ENCODE data around the gene SEC14L5.
A peak's percentile ranks its signal among the peaks of the same experiment; 100 is the strongest.

The SEC14L5 gene

DNA sequence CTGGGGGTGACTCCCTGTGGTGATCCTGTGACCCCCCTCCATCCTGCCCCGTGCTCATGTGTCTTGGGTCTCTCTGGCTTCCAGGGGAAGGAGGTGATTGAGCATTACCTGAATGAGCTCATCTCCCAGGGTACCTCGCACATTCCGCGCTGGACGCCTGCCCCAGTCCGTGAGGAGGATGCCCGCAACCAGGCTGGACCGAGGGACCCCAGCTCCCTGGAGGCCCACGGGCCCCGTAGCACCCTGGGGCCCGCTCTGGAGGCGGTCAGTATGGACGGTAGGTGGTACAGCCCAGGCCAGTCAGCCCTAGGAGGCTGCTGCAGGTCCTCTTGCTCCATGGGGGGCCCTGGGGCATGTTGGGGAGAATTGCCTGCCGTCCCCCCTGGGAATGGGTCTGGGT lies 33.6 kb downstream of the SEC14L5 start:
- CTCF ChIA-PET, result interaction anchor here (0.6 kb wide), 2 partner anchors 355 to 588 kb away, joined by 3 read pairs; no protein-coding TSS in a partner anchor
- Histone ChIP-seq H3K27ac (ENCODE audit: extremely low read depth, low read depth, low read length) (no peak overlapping the region), H3K9me3 (ENCODE audit: control insufficient read depth, insufficient read depth, low read depth, low read length) (no peaks in the 10 kb centered on the region), H3K4me3 (ENCODE audit: low read depth, low read length) (no peak overlapping the region), H3K4me1 (ENCODE audit: control insufficient read depth, insufficient read depth, low read length) (no peaks in the 10 kb centered on the region), H3K36me3 (ENCODE audit: control insufficient read depth in 2 of 2, insufficient read depth in 1 of 2, low read length in 2 of 2) (no peaks in the 10 kb centered on the region)
- POLR2A ChIA-PET, result no interaction called here
- no peak for TF ChIP-seq ZNF560 (tag by site-specific recombination; IDR thresholded peaks at IDR 0.05; ENCODE audit: borderline replicate concordance)
- no peak for TF ChIP-seq MZF1 (tag by site-specific recombination; IDR thresholded peaks at IDR 0.05; ENCODE audit: borderline replicate concordance)
- no peak for TF ChIP-seq ZNF302 (tag by site-specific recombination; IDR thresholded peaks at IDR 0.05; ENCODE audit: low read depth)

DNA sequence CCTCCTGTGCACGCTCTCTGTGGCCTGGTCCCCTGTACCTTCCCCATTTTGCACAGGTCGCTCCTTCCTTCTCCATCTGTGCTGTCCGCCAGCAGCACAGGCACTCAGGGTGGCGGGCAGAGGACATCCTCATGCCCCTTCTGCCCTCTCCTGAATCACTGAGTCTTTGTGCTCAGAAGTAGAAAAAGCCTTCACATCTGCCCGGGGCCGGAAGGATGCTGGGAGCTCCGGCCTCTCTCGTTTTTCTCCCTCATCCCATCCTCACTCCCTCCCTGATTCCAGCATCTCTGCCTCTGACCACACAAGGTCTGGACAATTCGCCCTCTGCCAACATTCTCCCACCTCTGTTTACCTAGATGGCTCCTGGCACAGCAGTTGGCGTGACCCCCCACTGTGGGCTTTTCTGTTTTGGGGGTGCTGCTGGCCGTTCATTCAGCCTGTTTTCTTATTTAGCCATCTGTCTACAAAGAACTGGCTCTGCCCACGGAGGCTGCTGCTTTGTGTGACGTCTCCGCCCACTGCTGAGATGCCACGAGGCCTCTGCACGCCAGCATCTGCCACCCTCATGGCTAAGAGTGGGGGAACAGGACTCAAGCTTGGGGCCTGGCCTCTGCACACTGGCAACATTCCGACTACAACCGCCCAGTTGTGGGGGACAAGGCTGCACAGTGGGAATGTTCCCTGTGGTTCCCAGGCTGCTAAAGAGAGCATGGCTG lies 36.7 kb downstream of the SEC14L5 start:
- ChIA-PET CTCF (interaction anchor here (0.6 kb wide), 1 partner anchor 9 kb away, joined by 5 read pairs; no protein-coding TSS in a partner anchor), POLR2A (interaction anchor here (0.7 kb wide), 1 partner anchor 364 kb away, joined by 3 read pairs; no protein-coding TSS in a partner anchor)
- no peaks in the 10 kb centered on the region for H3K9me3 ChIP-seq (ENCODE audit: control insufficient read depth, insufficient read depth, low read depth, low read length)
- TF ChIP-seq ZFHX2 (tag by site-specific recombination; conservative IDR thresholded peaks at IDR 0.05) (peak; percentile 52), ZNF549 (tag by site-specific recombination; IDR thresholded peaks at IDR 0.05) (no peak)
- no peak overlapping the region for H3K27ac ChIP-seq (ENCODE audit: extremely low read depth, low read depth, low read length)
- H3K36me3 ChIP-seq (ENCODE audit: control insufficient read depth in 2 of 2, insufficient read depth in 1 of 2, low read length in 2 of 2), result no peaks in the 10 kb centered on the region
- no peak overlapping the region for H3K4me3 ChIP-seq (ENCODE audit: low read depth, low read length)
- no peaks in the 10 kb centered on the region for H3K4me1 ChIP-seq (ENCODE audit: control insufficient read depth, insufficient read depth, low read length)

- TF ChIP-seq ZNF391 (tag by site-specific recombination; IDR thresholded peaks at IDR 0.05; ENCODE audit: borderline replicate concordance, low read depth), result no peak
- no peak overlapping the region for H3K27ac ChIP-seq (ENCODE audit: extremely low read depth, low read depth, low read length)
- ChIA-PET CTCF (no interaction called here), POLR2A (no interaction called here)
- no peaks in the 10 kb centered on the region for H3K9me3 ChIP-seq (ENCODE audit: control insufficient read depth, insufficient read depth, low read depth, low read length)
- no peaks in the 10 kb centered on the region for H3K36me3 ChIP-seq (ENCODE audit: control insufficient read depth in 2 of 2, insufficient read depth in 1 of 2, low read length in 2 of 2)
- H3K4me3 ChIP-seq (ENCODE audit: low read depth, low read length), result no peak overlapping the region
- no peaks in the 10 kb centered on the region for H3K4me1 ChIP-seq (ENCODE audit: control insufficient read depth, insufficient read depth, low read length)
Measured at GRCh38 chr16:5000573-5001001, 42.5 kb downstream of the SEC14L5 start.

DNA sequence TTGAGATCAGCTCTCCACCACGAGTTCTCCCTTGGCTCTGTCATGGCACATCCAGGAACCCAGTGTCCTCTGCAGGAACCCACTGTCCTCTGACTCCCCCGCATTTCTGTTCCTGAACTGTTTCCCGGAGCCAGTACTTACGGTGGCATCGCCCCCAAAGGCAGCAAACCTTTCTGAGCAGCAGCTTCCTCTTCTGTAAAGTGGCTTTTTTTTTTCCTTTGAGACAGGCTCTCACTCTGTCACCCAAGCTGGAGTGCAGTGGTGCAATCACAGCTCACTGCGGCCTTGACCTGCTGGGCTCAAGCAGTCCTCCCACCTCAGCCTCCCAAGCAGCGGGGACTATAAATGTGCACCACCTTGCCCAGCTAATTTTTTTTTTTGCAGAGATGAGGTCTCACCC lies 43.4 kb downstream of the SEC14L5 start:
- Histone ChIP-seq H3K4me3 (ENCODE audit: low read depth, low read length) (no peak overlapping the region), H3K27ac (ENCODE audit: extremely low read depth, low read depth, low read length) (no peak overlapping the region), H3K36me3 (ENCODE audit: control insufficient read depth in 2 of 2, insufficient read depth in 1 of 2, low read length in 2 of 2) (no peaks in the 10 kb centered on the region), H3K9me3 (ENCODE audit: control insufficient read depth, insufficient read depth, low read depth, low read length) (no peaks in the 10 kb centered on the region), H3K4me1 (ENCODE audit: control insufficient read depth, insufficient read depth, low read length) (no peaks in the 10 kb centered on the region)
- no peak for TF ChIP-seq ZNF707 (tag by site-specific recombination; IDR thresholded peaks at IDR 0.05)
- TF ChIP-seq ZBTB17 (tag by site-specific recombination; IDR thresholded peaks at IDR 0.05), result no peak
- TF ChIP-seq ZNF747 (tag by site-specific recombination; IDR thresholded peaks at IDR 0.05), result no peak
- no peak for TF ChIP-seq MYNN (tag by site-specific recombination; IDR thresholded peaks at IDR 0.05; ENCODE audit: borderline replicate concordance)
- ChIA-PET POLR2A (interaction anchor here (0.7 kb wide), 1 partner anchor 236 kb away, joined by 11 read pairs; no protein-coding TSS in a partner anchor), CTCF (no interaction called here)

GRCh38 chr16:5001986-5002385 lies 43.9 kb downstream of the SEC14L5 start:
- H3K4me1 ChIP-seq (ENCODE audit: control insufficient read depth, insufficient read depth, low read length), result no peaks in the 10 kb centered on the region
- H3K27ac ChIP-seq (ENCODE audit: extremely low read depth, low read depth, low read length), result no peak overlapping the region
- H3K4me3 ChIP-seq (ENCODE audit: low read depth, low read length), result no peak overlapping the region
- H3K9me3 ChIP-seq (ENCODE audit: control insufficient read depth, insufficient read depth, low read depth, low read length), result no peaks in the 10 kb centered on the region
- no peak for TF ChIP-seq ZNF23 (tag by site-specific recombination; IDR thresholded peaks at IDR 0.05; ENCODE audit: borderline replicate concordance)
- TF ChIP-seq SCRT2 (tag by site-specific recombination; IDR thresholded peaks at IDR 0.05), result no peak
- TF ChIP-seq ZNF394 (tag by site-specific recombination; IDR thresholded peaks at IDR 0.05; ENCODE audit: borderline replicate concordance), result no peak
- no peak for TF ChIP-seq ZNF560 (tag by site-specific recombination; IDR thresholded peaks at IDR 0.05; ENCODE audit: borderline replicate concordance)
- no peak for TF ChIP-seq SP3 (tag by site-specific recombination; IDR thresholded peaks at IDR 0.05)
- no peak for TF ChIP-seq ZNF221 (tag by site-specific recombination; IDR thresholded peaks at IDR 0.05; ENCODE audit: borderline replicate concordance)
- no peak for TF ChIP-seq ZNF785 (tag by site-specific recombination; IDR thresholded peaks at IDR 0.05)
- TF ChIP-seq ZNF837 (tag by site-specific recombination; IDR thresholded peaks at IDR 0.05), result no peak
- TF ChIP-seq, protein P1, sequence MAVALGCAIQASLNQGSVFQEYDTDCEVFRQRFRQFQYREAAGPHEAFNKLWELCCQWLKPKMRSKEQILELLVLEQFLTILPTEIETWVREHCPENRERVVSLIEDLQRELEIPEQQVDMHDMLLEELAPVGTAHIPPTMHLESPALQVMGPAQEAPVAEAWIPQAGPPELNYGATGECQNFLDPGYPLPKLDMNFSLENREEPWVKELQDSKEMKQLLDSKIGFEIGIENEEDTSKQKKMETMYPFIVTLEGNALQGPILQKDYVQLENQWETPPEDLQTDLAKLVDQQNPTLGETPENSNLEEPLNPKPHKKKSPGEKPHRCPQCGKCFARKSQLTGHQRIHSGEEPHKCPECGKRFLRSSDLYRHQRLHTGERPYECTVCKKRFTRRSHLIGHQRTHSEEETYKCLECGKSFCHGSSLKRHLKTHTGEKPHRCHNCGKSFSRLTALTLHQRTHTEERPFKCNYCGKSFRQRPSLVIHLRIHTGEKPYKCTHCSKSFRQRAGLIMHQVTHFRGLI (tag by site-specific recombination; IDR thresholded peaks at IDR 0.05), result no peak
- TF ChIP-seq ZSCAN30 (tag by site-specific recombination; IDR thresholded peaks at IDR 0.05), result no peak
- TF ChIP-seq, protein P2, sequence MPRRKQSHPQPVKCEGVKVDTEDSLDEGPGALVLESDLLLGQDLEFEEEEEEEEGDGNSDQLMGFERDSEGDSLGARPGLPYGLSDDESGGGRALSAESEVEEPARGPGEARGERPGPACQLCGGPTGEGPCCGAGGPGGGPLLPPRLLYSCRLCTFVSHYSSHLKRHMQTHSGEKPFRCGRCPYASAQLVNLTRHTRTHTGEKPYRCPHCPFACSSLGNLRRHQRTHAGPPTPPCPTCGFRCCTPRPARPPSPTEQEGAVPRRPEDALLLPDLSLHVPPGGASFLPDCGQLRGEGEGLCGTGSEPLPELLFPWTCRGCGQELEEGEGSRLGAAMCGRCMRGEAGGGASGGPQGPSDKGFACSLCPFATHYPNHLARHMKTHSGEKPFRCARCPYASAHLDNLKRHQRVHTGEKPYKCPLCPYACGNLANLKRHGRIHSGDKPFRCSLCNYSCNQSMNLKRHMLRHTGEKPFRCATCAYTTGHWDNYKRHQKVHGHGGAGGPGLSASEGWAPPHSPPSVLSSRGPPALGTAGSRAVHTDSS (tag by site-specific recombination; IDR thresholded peaks at IDR 0.05), result no peak
- no peak for TF ChIP-seq RBAK (tag by site-specific recombination; IDR thresholded peaks at IDR 0.05)
- ChIA-PET POLR2A (no interaction called here), CTCF (no interaction called here)
- no peaks in the 10 kb centered on the region for H3K36me3 ChIP-seq (ENCODE audit: control insufficient read depth in 2 of 2, insufficient read depth in 1 of 2, low read length in 2 of 2)

Measured in HEK293 (cell line).